T-helper 1 cell treated with Interleukin-12 subunit alpha and Interleukin-12 subunit beta and Interleukin-4 antibody, amounts not matched to agents 30 ng/mL and 1 ng/mL, for 36 hours (primary cell): ENCODE results near the gene HOXD9. TPM values are rescaled to one million over a fixed set of nuclear protein-coding genes. Genes with fewer than 3 reads are reported as not detected.

Experiments used
- intact Hi-C: fragments of 100-400 bp; cut with micrococcal nuclease; formaldehyde crosslinking; loops from one replicate; pipeline ENCODE4 v1.15.1; 2024
- total RNA-seq: library from RNA; stranded (reverse); gene quantifications from 2 replicates; pipeline ENCODE4 v1.2.3, GENCODE V29; 2022

The HOXD9 gene
- total RNA-seq, 1 donor from 2014 or later, result not detected

GRCh38 chr2:176109192-176109901 is 13.2 kb upstream of the HOXD9 start:
- intact Hi-C loops, result loop anchor here (1.0 kb wide), 2 partner anchors 10 to 52 kb away; no protein-coding TSS in a partner anchor

- intact Hi-C loops, result loop anchor here (1.0 to 2.0 kb wide), 4 partner anchors 9 to 51 kb away; no protein-coding TSS in a partner anchor
Observed at GRCh38 chr2:176109946-176110345, 12.6 kb upstream of the HOXD9 start.

- intact Hi-C loops, result loop anchor here (2.0 kb wide), 2 partner anchors 22 to 32 kb away; no protein-coding TSS in a partner anchor
Observed at GRCh38 chr2:176110415-176111308, 11.9 kb upstream of the HOXD9 start.

GRCh38 chr2:176111309-176111663 is 11.2 kb upstream of the HOXD9 start:
- intact Hi-C loops, result loop anchor here (2.0 kb wide), 2 partner anchors 22 to 32 kb away; no protein-coding TSS in a partner anchor

GRCh38 chr2:176111846-176112374 is 10.6 kb upstream of the HOXD9 start:
- intact Hi-C loops, result loop anchor here (2.0 kb wide), 2 partner anchors 21 to 33 kb away; no protein-coding TSS in a partner anchor

- intact Hi-C loops, result no loop called here
Observed at GRCh38 chr2:176112375-176113302, 9.9 kb upstream of the HOXD9 start.

GRCh38 chr2:176114120-176114929 is 8.2 kb upstream of the HOXD9 start:
- intact Hi-C loops, result no loop called here

- intact Hi-C loops, result no loop called here
Observed at GRCh38 chr2:176114930-176115625, 7.4 kb upstream of the HOXD9 start.

GRCh38 chr2:176115883-176116813 is 6.4 kb upstream of the HOXD9 start, which contains the start of gene HOXD10:
Gene HOXD10 (plus strand): TSS chr2:176116778. CDS start chr2:176116834, 56 bp downstream.
- intact Hi-C loops, result no loop called here

- intact Hi-C loops, result no loop called here
Observed at GRCh38 chr2:176117162-176117822, 5.2 kb upstream of the HOXD9 start.

- intact Hi-C loops, result no loop called here
Observed at GRCh38 chr2:176117823-176118371, 4.6 kb upstream of the HOXD9 start.

GRCh38 chr2:176118601-176119339 is 3.7 kb upstream of the HOXD9 start:
- intact Hi-C loops, result loop anchor here (1.0 kb wide), 1 partner anchor 9 kb away; no protein-coding TSS in a partner anchor

- intact Hi-C loops, result loop anchor here (1.0 kb wide), 1 partner anchor 12 kb away; no protein-coding TSS in a partner anchor
Observed at GRCh38 chr2:176120364-176121189, 1.9 kb upstream of the HOXD9 start.

GRCh38 chr2:176121190-176122051 is 1.1 kb upstream of the HOXD9 start:
- intact Hi-C loops, result loop anchor here (1.0 kb wide), 1 partner anchor 11 kb away; no protein-coding TSS in a partner anchor
